Esophagus muscularis mucosa (tissue), 4 donors: ENCODE measurements around the gene EEPD1. TPM values are rescaled to one million over a fixed set of nuclear protein-coding genes. Genes with fewer than 3 reads are reported as not detected.

Source experiments
- DNase-seq: peaks from one replicate; pipeline ENCODE4 v3.0.0-alpha.2; 2017; ENCODE audit errors: extremely low spot score
- H3K27ac ChIP-seq, 4 donors: fragments of 200-600 bp; sonication (generic); replicated peaks in 1 of 4; 1 replicate in 3 of 4; 2 replicates in 1 of 4; pipeline ENCODE4 v1.5.1; 2016 to 2019; ENCODE audit warnings: mild to moderate bottlenecking in 1 of 4
- H3K27me3 ChIP-seq, 4 donors: fragments of 200-600 bp; sonication (generic); one replicate each; pipeline versions ENCODE4 v1.5.1 to v1.6.0; 2016 to 2019
- H3K36me3 ChIP-seq, 4 donors: fragments of 200-600 bp; sonication (generic); one replicate each; pipeline ENCODE4 v1.5.1; 2016 to 2019
- H3K4me1 ChIP-seq, 4 donors: fragments of 200-600 bp; sonication (generic); one replicate each; pipeline ENCODE4 v1.5.1; 2016 to 2019
- H3K4me3 ChIP-seq, 4 donors: fragments of 200-600 bp; sonication (generic); 1 replicate in 2 of 4; 2 replicates in 2 of 4; pipeline ENCODE4 v1.5.1; 2016 to 2019; ENCODE audit warnings: mild to moderate bottlenecking in 4 of 4, moderate library complexity in 1 of 4
- H3K9me3 ChIP-seq, 4 donors: fragments of 200-600 bp; sonication (generic); 1 replicate in 3 of 4; 2 replicates in 1 of 4; pipeline ENCODE4 v1.5.1; 2016 to 2019
- CTCF ChIP-seq, 3 experiments: fragments of 200-600 bp in 2 of 3; fragments of 450-650 bp in 1 of 3; sonication (generic) in 2 of 3; IDR thresholded peaks; one replicate each; pipeline ENCODE4 v1.5.1; 2017 to 2019; ENCODE audit warnings: antibody characterized with exemption in 3 of 3, mild to moderate bottlenecking in 2 of 3, moderate library complexity in 1 of 3
- EP300 ChIP-seq: sonication (generic); formaldehyde crosslinking; IDR thresholded peaks from one replicate; pipeline ENCODE4 v1.6.1; 2017; ENCODE audit warnings: antibody characterized with exemption
- POLR2A ChIP-seq: fragments of 450-650 bp; IDR thresholded peaks from one replicate; pipeline ENCODE4 v1.6.1; 2017; ENCODE audit warnings: antibody characterized with exemption, moderate library complexity, mild to moderate bottlenecking, low read depth
- POLR2AphosphoS5 ChIP-seq, 2 donors: sonication (generic); formaldehyde crosslinking; IDR thresholded peaks; one replicate each; pipeline ENCODE4 v1.6.1; 2017; ENCODE audit warnings: antibody characterized with exemption in 2 of 2
- WGBS: methylation state at CpG from one replicate; pipeline ENCODE4 v1.1.5; 2018; 5-methylcytosine and 5-hydroxymethylcytosine counted together
- intact Hi-C: fragments of 100-400 bp; cut with DNase I; formaldehyde crosslinking; loops from one replicate; pipeline ENCODE4 v1.15.1; 2023
- total RNA-seq, 4 donors: library from RNA; depleted of rRNA; stranded (reverse); fragments of >200 nt; gene quantifications; one replicate each; pipeline versions ENCODE4 v1.1.0 to v1.2.1, GENCODE V29; 2016

EEPD1 gene
- total RNA-seq, 4 donors from 2014 or later, result 18.7 to 27.9 (median 26.6) TPM

GRCh38 chr7:36153571-36154097, 580 bp downstream of the EEPD1 start:
- Histone ChIP-seq H3K27me3 (no peaks in the 10 kb centered on the region), H3K9me3 (peaks cover 0 to 3% (median 2%) of the 10 kb centered on the region in 4 donors), H3K36me3 (no peaks in the 10 kb centered on the region), H3K4me1 (peaks cover 45 to 60% (median 56%) of the 10 kb centered on the region in 4 donors), H3K4me3 (peak overlapping the region; percentile 73 to 92 (median 80)), H3K27ac (peak overlapping the region; percentile 93 to 97 (median 95))
- intact Hi-C loops, result loop anchor here (2.0 to 10.0 kb wide), 4 partner anchors 53 to 169 kb away; no protein-coding TSS in a partner anchor
- no peak for DNase-seq
- 2% methylated on average over 8 of the region's 32 CpGs for WGBS
- TF ChIP-seq EP300 (no peak), POLR2A (no peak), CTCF (IDR thresholded peaks at IDR 0.05) (peak in 1 of 3 experiments; percentile 13), POLR2AphosphoS5 (IDR thresholded peaks at IDR 0.05) (no peak)

- 83% methylated on average over 34 of the region's 44 CpGs for WGBS
- intact Hi-C loops, result loop anchor here (2.0 to 10.0 kb wide), 4 partner anchors 52 to 170 kb away; no protein-coding TSS in a partner anchor
- H3K4me1 ChIP-seq, result peaks cover 52 to 69% (median 65%) of the 10 kb centered on the region in 4 donors
- H3K9me3 ChIP-seq, result no peaks in the 10 kb centered on the region
- peak overlapping the region; percentile 73 to 92 (median 80) for H3K4me3 ChIP-seq
- peak overlapping the region; percentile 93 to 97 (median 95) for H3K27ac ChIP-seq
- H3K36me3 ChIP-seq, result no peaks in the 10 kb centered on the region
- TF ChIP-seq CTCF (IDR thresholded peaks at IDR 0.05), result peak in 2 of 3 experiments; percentile 34 to 44
- TF ChIP-seq EP300, result no peak
- peak; percentile 2 to 5 for TF ChIP-seq POLR2AphosphoS5 (IDR thresholded peaks at IDR 0.05)
- DNase-seq, result no peak
- no peaks in the 10 kb centered on the region for H3K27me3 ChIP-seq
Measured at GRCh38 chr7:36154255-36155212, 1.5 kb downstream of the EEPD1 start.

- intact Hi-C loops, result loop anchor here (2.0 to 10.0 kb wide), 3 partner anchors 51 to 171 kb away; no protein-coding TSS in a partner anchor
- no peaks in the 10 kb centered on the region for H3K9me3 ChIP-seq
- H3K27me3 ChIP-seq, result no peaks in the 10 kb centered on the region
- TF ChIP-seq EP300 (no peak), POLR2AphosphoS5 (IDR thresholded peaks at IDR 0.05) (peak in 1 of 2 donors; percentile 58), CTCF (IDR thresholded peaks at IDR 0.05) (peak in 2 of 3 experiments; percentile 14 to 33), POLR2A (no peak)
- peaks cover 58 to 83% (median 78%) of the 10 kb centered on the region in 4 donors for H3K4me1 ChIP-seq
- H3K4me3 ChIP-seq, result peak overlapping the region; percentile 73 to 92 (median 80)
- no peak for DNase-seq
- H3K27ac ChIP-seq, result peak overlapping the region; percentile 93 to 97 (median 95)
- no peaks in the 10 kb centered on the region for H3K36me3 ChIP-seq
- 20% methylated on average over 12 of the region's 12 CpGs for WGBS
Measured at GRCh38 chr7:36155811-36156361, 2.8 kb downstream of the EEPD1 start.

- H3K4me3 ChIP-seq, result peak overlapping the region in 1 of 4 donors; percentile 6
- no peak for DNase-seq
- no peak for TF ChIP-seq EP300
- TF ChIP-seq POLR2A, result no peak
- no peak for TF ChIP-seq CTCF (IDR thresholded peaks at IDR 0.05)
- no peak for TF ChIP-seq POLR2AphosphoS5 (IDR thresholded peaks at IDR 0.05)
- WGBS, result 88% methylated on average over 9 of the region's 9 CpGs
- H3K4me1 ChIP-seq, result peaks cover 54 to 91% (median 89%) of the 10 kb centered on the region in 4 donors
- no peaks in the 10 kb centered on the region for H3K36me3 ChIP-seq
- no peaks in the 10 kb centered on the region for H3K27me3 ChIP-seq
- H3K27ac ChIP-seq, result peak overlapping the region in 3 of 4 donors; percentile 25 to 97 (median 48)
- no peaks in the 10 kb centered on the region for H3K9me3 ChIP-seq
- intact Hi-C loops, result loop anchor here (10.0 kb wide), 1 partner anchor 173 kb away; no protein-coding TSS in a partner anchor
Measured at GRCh38 chr7:36157527-36158320, 4.7 kb downstream of the EEPD1 start.
